SHP77 (cell line): Measurements from ENCODE around the gene AGTR1.
"Not testable (repeated sequence)": the region's sequence is repeated elsewhere in the genome, so short reads cannot be mapped to it uniquely, and the experiment has no call there.

Experiments
- DNase-seq, 2 experiments: peaks; one replicate each; lab custom pipeline; 2025; lab: John Stamatoyannopoulos, UW

Gene AGTR1

DNA sequence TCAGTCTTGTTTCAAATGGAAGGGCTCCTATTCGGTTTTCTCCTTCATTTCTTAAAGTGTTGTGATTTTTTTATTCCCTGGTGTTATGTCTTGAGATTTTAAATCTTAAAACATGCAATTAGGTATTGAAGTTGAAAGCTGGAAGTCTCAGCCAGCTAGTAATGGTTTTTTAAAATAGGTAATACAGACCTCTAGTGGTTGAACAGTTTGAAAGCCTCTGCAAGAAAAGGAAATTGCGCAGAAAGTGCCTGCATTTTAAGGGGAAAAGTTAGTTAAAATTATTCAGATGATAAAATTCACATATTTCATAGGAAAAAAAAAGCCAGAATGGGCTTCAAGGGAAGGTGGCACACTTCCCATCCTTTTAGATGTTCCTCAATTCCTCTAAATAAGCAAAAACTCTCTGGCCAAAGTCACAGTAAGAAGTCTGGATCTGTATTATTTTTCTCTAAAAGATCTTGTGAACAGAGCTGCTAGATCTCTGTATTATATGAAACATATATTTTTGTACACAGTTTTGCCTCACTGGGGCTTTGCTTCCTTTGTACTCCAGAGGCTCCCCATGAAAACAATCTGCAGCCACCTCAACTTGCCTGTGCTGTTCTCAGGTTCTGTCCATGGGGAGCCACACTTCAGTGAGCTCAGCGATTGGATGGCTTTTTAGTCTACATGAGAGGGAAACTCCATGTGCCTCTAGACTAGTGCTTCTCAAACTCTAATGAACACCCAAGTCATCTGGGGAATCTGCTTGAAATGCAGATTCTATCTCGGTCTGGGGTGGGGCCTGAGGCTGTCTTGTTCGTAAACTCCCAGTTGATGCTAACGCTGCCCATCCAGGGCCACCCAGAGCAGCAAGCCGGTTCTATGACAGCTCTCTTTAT is 21.5 kb downstream of the AGTR1 start:
- peak in 1 of 2 experiments; percentile 37 for DNase-seq

DNA sequence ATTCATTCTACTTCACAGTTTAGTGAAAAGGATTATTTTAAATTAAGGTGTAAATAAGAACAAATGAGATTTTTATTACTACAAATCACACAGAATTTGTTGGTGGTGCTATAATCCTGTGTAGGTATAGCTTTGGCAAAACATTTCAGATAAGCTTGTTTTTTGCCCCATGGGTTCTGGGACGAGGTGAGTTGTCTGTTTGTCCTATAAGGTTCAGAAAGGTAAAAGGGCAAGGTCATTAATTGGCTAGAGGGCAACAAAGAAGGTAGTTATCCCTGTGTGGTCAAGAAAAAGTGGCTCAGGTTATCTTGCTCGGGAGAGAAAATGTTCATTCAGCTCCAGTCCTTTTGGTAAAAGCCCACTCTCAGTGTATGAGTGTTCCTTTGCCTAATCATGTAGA is 23.2 kb downstream of the AGTR1 start:
- DNase-seq = no peak

DNA sequence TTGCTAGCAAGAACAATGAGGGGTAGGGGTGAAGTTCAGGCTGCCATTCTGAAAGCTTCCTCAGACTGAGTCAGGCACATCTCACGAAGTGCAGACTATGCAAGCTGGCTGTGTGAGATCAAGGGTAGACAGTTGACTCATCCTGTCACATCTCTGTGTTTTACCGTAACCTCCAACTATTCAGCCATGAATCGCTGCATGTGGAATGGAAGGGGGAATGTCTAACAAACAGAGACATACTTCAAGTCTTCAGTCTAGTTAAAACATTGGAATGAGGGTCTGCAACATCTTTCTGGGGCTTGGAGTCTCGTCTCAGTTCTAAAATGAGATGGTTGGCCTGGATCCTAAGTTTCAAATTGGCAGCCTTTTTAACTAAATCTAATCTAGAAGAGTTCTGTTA is 25.9 kb downstream of the AGTR1 start:
- no peak for DNase-seq

DNA sequence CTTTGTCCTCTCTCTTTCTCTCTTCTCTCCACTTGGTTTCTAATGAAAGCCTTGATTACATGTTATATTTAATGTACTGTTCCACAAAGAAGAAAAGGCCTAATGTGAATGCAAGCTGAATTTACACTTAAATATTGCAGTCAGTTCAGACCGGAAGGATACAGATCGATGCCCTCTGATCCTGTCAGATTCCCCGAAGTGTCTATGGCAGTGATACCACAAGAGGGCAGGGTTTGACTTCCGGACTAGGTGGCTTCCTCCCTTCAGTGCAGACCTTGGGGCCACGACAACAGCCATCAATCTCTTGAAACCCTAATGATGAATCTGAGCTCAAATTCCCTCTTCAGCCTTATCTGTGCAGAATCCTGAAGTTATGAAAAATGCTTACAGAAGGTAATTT is 29.5 kb downstream of the AGTR1 start:
- DNase-seq = peak; percentile 80 to 92

DNA sequence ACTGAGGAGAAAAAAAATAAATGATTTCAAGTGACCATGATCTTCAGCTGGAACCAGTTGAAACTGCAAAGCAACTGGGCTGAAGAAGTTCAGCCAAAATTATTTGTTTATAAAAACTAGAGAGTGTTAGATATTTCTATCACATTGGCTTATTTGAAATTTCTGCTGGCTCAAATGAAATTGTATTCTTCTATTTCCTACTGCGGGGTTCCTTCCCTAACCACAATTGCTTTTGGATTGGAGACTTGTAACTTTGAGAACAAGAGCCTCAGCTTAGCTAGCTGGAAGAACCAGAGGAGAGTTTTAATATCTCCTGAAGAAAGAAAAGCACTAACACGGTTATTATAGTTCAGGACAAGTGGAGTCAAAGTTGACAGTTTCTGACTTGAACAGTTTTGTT is 31.1 kb downstream of the AGTR1 start:
- DNase-seq = no peak

DNA sequence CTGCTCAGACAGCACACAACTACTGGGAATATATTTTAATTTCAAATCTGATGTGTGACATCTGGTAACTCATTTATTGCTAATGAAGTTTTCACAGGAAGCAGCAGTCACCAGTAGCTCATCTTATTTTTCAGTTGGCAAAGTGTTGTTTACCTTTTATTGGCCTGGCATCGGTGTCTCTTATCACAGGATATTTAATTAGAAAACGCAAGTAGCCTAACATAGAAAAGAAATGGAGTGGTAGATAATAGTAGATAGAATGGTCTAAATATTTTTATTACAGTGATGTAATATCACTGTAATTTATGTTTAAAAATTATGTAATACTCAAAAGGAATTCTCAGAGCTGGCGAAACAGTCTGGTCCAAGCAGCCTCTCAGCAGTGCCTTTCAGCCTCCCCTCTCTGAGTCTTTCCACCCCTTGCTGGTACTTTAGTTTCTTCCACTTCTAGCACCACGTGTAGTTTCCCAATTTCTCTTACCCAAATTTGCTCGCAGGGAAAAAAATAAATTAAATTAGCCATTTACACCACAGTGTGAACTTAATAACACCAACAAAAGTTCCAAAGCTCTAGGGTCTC is 31.9 kb downstream of the AGTR1 start:
- no peak for DNase-seq

DNA sequence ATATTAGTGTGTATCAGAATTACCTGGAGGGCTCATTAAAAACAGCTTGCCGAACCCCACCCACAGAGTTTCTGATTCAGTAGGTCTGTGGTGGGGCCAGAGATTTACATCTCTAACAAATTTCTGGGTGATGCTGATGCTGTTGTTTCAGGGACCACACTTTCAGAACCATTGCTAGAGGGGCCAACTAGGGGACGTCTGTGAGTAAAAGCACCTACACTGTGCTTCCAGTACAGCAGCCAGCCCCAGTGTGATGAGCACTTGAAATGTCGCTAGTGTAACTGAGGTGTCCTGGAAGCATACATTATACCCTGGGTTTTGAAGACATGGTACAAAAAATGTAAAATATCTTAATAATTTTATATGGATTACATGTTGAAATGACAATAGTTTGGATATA is 33.0 kb downstream of the AGTR1 start:
- peak in 1 of 2 experiments; percentile 16 for DNase-seq

DNA sequence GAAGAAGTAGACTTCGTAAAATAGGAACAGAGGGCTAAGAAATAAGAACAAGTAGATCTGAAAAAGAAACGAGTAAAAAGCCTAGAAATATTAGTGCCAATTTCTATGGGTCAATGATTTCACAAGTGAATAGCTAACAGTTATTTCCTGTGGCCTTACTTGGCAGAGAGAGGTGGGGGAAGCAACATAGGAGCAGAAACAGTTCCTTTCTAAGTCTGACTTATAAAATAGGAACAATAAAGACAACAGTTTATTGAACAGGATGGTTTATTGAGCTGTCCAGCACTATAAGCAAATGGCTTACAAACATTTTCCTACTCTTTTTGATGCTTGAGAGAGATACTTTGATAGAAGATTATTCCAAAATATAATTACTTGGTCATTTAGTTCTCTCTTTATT is 37.9 kb downstream of the AGTR1 start:
- DNase-seq = peak; percentile 26 to 59

DNA sequence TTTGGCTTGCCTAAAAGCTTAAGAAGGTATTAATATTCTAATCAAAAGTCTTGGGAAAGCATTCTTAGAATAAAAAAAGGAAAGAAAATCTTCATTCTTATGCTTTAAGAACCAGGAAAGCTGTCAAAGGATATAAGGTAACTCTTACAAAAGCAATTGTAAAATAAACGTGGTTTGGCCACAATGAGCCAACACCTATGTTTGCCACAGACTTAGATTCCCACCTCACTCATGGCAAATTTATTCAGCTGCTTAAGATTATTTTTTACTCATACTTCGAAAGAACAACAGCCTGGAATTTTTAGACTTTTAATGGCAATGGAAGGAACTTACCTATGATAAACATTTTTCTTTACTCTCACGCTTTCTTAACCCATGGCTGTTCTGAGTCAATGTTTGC is 38.4 kb downstream of the AGTR1 start:
- DNase-seq = no peak

DNA sequence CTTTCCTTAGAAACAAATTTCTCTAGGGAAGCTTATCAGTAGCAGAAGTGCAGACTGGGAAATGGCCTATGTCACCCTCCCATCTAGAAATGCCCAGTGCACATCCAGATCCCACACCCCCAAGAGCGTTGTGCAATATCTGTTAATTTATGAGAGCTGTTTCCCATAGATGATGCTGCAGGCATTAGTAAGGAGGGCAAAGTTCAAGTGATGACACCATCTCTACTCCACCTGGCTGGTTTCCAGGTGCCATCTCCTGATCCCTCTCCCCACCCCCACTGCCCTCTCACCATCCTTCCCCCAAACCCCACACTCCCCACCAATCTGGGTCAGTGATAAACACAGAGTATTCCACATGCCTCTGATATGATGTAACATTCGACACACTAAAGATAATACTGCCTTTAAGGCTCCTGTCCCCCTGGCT is 39.4 kb downstream of the AGTR1 start:
- peak; percentile 86 for DNase-seq

DNA sequence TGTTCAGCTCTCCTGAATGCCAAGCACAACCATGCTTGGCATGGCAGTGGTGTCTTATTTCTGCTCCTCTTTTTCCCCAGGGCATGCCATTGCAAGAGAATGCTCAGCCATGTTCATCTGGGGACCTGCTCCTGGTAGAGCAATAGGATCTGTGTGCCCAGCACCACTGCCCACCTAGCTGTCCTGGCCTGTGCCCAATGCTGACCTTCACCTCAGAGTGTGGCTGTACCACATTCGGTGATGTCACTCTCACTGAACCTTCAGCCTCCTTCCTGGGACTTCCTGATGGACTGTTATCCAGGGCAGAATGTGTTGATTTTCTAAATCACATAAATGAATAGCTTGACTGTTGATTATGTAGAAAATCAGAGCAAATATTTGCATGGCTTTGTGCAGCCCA is 42.0 kb downstream of the AGTR1 start:
- DNase-seq = no peak

DNA sequence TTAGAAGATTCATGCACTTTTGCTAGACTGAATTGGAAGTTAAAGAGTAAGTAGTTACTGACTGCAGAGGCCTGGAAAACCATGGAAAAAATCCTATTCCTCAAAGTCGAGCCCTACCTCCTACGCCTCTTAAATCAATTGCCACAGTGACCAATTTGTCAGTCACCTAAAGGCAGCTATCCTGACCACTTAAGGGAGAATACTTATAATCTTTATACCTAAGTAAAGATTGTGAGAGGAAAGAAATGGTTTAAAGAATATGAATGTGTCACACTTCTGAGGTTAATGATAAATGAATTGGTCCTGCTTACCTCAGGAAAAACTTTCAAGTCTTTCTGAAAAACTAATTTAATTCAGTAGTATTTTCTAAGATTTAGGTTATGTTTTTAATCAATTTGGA is 42.6 kb downstream of the AGTR1 start:
- DNase-seq = no peak

DNA sequence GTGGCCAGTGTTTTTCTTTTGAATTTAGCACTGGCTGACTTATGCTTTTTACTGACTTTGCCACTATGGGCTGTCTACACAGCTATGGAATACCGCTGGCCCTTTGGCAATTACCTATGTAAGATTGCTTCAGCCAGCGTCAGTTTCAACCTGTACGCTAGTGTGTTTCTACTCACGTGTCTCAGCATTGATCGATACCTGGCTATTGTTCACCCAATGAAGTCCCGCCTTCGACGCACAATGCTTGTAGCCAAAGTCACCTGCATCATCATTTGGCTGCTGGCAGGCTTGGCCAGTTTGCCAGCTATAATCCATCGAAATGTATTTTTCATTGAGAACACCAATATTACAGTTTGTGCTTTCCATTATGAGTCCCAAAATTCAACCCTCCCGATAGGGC is 43.5 kb downstream of the AGTR1 start:
- no peak for DNase-seq

DNA sequence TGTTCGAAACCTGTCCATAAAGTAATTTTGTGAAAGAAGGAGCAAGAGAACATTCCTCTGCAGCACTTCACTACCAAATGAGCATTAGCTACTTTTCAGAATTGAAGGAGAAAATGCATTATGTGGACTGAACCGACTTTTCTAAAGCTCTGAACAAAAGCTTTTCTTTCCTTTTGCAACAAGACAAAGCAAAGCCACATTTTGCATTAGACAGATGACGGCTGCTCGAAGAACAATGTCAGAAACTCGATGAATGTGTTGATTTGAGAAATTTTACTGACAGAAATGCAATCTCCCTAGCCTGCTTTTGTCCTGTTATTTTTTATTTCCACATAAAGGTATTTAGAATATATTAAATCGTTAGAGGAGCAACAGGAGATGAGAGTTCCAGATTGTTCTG is 44.4 kb downstream of the AGTR1 start:
- DNase-seq = no peak

DNA sequence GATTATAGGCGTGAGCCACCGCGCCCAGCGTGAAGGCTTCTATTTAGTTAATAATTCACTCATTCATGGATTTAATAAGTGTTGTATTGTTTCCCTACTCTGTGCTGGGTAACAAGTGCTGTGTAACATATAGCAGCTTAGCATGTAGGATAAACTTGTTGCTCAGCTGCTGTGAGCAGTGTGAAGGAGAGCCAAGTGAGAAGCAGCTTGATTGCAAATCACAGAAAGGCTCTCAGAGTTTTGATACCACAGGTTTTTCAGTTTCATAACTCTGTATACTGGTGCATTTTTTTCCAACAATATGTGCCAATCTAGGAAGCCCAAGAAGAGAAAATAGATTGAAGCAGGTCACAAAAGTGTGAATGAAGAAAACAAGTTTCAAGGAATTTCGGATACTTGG is 48.4 kb downstream of the AGTR1 start:
- no peak for DNase-seq

DNA sequence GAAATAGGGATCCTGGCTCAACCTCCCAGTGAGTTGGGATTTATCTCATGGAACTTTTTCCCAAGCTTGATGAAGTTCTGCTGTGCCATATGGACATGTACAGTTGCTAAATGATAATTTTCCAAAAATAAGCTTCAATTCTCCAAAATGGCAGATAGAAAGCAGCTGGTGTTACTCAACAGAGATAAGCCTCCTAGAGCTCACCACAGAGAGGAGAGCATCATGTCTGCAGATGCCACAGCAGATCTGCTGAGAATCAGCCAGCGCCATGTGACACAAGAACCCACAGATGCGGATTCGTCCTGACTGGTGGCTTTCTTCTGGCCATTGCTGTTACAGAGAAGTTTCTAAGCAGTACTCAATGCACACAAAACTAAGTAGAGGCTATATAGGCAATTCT is 50.6 kb downstream of the AGTR1 start:
- DNase-seq = no peak

DNA sequence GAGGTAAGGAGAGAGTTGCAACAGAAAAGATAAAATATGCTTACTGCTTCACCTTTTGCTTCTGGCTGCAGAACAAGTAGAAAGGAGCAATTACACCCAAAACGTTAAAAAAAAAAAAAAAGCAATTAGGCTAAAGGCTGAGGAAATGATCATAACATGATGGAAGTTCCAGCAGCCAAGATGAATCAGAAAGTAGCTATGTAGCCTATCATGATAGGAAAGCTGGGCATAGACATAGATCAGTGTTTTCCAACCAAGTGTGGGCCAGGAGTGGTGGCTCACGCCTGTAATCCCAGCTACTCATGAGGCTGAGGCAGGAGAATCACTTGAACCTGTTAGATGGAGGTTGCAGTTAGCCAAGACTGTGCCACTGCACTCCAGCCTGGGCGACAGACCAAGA is 52.6 kb downstream of the AGTR1 start:
- no peak for DNase-seq

DNA sequence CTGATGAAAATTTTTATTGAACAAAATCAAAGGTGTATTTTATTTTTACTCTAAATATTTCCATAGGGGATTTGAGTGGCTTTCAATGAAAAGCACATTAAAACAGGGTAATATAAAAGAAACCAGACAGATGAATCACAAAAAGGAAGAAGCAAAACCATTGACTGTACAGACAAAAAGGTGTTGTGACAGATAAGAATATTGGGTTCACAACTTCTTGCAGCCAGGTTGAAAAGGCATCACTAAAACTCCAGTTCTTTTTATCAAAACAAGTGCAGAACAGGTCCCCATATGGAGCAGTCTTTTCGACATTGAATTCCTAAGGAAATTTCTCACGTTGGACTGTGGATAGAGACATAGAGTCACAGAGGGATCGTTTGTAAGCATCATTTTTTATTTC is 53.8 kb downstream of the AGTR1 start:
- DNase-seq = no peak

DNA sequence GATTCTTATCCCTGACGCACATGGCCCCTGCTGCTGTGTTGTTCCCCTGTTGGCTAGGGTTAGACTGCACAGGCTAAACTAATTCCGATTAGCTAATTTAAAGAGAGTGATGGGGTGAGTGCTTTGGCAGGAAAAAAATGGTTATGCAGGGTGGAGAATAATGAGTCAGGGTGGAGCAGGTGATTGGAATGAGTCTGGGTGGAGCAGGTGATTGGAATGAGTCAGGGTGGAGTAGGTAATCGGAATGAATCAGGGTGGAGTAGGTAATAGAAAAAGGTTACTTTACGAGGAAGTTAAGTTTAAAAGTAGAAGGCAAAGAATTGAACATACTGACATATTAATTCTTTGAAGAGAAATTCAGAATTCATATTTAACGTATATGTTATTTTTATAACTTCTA is 55.7 kb downstream of the AGTR1 start:
- not testable (repeated sequence) for DNase-seq

DNA sequence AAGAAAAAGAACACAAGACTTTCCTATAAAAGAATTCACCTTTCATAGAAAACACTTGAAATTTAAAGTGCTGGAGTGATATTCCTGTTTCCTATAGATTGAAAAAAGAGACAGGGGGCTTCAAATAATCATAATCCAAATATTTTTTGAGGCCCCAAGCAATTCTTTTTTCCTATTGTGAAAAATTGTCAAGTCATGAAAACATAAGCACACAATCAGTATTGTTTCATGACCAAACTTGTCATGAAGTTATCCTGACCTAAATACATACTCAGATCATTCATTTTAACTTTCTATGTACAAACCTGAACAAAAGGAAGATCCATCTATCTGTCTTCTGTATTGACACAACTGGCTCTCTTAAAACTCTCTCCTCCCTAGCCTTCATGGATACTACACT is 57.9 kb downstream of the AGTR1 start:
- DNase-seq = no peak

DNA sequence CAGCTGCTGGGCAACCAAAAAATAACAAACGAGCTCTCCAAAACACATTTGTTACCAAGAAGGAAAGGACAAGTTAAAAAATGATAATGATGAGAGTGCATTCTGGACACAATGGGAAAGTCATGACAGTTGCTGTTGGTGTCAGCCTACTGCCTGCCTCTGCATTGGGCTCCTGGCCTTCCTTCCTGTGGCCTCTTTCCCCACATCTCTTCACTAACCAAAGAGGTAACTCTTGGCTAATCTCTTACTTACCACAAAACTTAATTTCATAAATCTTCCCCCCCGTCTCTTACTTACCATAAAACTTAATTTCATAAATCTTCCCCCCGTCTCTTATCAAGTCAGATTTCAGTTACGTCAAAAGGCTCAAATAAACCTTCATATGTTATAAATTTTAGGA is 58.6 kb downstream of the AGTR1 start:
- DNase-seq = no peak

DNA sequence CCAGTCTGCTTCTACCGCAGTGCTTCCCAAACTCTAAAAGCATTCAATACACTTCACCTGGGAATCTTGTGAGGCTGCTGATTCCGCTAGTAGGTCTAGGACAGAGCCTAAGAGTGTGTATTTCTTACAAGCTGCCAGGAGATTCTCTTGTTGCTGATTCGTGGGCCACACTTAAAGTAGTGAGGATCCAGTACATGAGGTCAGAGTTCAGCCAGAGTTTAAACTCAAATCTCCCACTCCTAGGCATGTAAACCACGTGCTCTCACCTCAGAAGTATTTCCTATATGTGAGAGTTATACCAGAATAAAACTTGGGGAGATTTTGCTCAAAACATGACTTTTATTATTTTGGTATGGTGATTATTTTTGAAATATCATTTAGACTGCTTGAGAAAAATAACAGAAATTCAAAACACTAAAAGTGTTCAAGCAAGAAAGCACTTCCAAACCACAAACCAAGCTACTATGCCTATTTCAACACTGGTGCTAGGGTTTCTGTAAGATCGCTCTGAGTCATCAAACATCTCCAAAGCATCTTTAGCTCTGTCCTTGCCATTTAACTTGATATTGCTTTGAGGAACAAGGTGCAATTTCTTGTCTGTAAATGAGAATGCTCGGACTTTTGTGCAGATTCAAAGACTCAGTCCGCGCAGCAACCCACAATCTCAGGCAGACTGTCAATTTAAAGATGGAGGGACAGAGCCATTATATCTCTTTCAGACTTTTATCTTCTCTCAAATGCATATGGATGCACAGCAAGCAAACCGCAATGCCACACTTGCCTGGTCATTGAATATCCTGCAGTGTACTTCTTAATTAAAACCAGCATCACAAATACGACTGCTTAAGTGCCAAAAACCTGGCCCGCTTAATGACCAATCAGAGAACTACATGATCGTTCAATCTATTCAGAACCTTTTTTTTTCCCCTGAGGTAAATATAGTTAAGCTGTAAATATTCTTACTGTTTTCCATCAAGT is 59.8 kb downstream of the AGTR1 start:
- DNase-seq = no peak
